Lung (tissue), 12 donors: ENCODE results near the gene BCL7A. TPM values are rescaled to one million over a fixed set of nuclear protein-coding genes. Genes with fewer than 3 reads are reported as not detected.

Source experiments
- ATAC-seq: fragments of 200-7000 bp; cut with Tn5 transposase; one replicate; pipeline ENCODE4 v1.9.1; 2020; ENCODE audit warnings: moderate number of reproducible peaks; ENCODE audit not compliant: insufficient read depth, low FRiP score
- DNase-seq, 3 donors: peaks; one replicate each; pipeline ENCODE4 v3.0.0-alpha.2; 2013 to 2017
- H3K27ac ChIP-seq, 2 donors: one replicate each; pipeline ENCODE4 v1.5.1; 2013; ENCODE audit warnings: mild to moderate bottlenecking in 2 of 2, moderate library complexity in 2 of 2, control low read depth in 1 of 2, inconsistent platforms in 1 of 2, low read depth in 1 of 2, low read length in 1 of 2
- H3K27me3 ChIP-seq, 3 donors: one replicate each; pipeline ENCODE4 v1.5.1; 2013; ENCODE audit warnings: low read length in 2 of 3; ENCODE audit not compliant: control insufficient read depth in 3 of 3, insufficient read depth in 3 of 3
- H3K36me3 ChIP-seq, 4 donors: one replicate each; pipeline ENCODE4 v1.5.1; 2013; ENCODE audit warnings: low read length in 4 of 4, mild to moderate bottlenecking in 1 of 4, moderate library complexity in 1 of 4; ENCODE audit not compliant: control insufficient read depth in 4 of 4, insufficient read depth in 4 of 4
- H3K4me1 ChIP-seq, 5 donors: one replicate each; pipeline ENCODE4 v1.5.1; 2013; ENCODE audit warnings: low read length in 5 of 5, mild to moderate bottlenecking in 2 of 5, moderate library complexity in 1 of 5; ENCODE audit not compliant: control insufficient read depth in 5 of 5, insufficient read depth in 5 of 5
- H3K4me3 ChIP-seq: one replicate; pipeline ENCODE4 v1.5.1; 2013; ENCODE audit warnings: mild to moderate bottlenecking, control low read depth, moderate library complexity
- H3K9ac ChIP-seq, 2 donors: one replicate each; pipeline ENCODE4 v1.5.1; 2013; ENCODE audit warnings: low read length in 2 of 2, control low read depth in 1 of 2; ENCODE audit not compliant: insufficient read depth in 1 of 2
- H3K9me3 ChIP-seq, 4 donors: one replicate each; pipeline ENCODE4 v1.5.1; 2013; ENCODE audit warnings: low read length in 3 of 4, mild to moderate bottlenecking in 1 of 4, moderate library complexity in 1 of 4; ENCODE audit not compliant: control insufficient read depth in 4 of 4, insufficient read depth in 3 of 4
- CTCF ChIP-seq: IDR thresholded peaks from 2 replicates; pipeline ENCODE4 v1.5.1; 2012; ENCODE audit warnings: mild to moderate bottlenecking; ENCODE audit errors: control extremely low read depth, extremely low read depth
- WGBS, 2 donors: extraction: QIAGEN DNeasy Blood & Tissue Kit; methylation state at CpG; one replicate each; pipeline ENCODE4 v1.1.7; 2013; 5-methylcytosine and 5-hydroxymethylcytosine counted together
- polyA plus RNA-seq, 2 donors: library from polyadenylated mRNA; stranded (reverse); fragments of 200-250 nt; gene quantifications; one replicate each; pipeline ENCODE4 v1.2.1, GENCODE V29; 2013
- total RNA-seq, 2 donors: library from RNA; depleted of rRNA in 1 of 2; stranded (reverse); fragments of >200 nt in 1 of 2; gene quantifications; one replicate each; pipeline ENCODE4 v1.2.1, GENCODE V29; 2014 to 2021
- donor health status: control.
- donor health status: control.
- donor health status: Bipolar disorder and iron deficiency.
- donor health status: healthy.
- donor health status: DM: yes; HTN: yes; CAD: no.

Gene BCL7A
- total and polyA plus RNA-seq, 4 donors: 3.4 to 21.2 (median 8.8) TPM

DNA sequence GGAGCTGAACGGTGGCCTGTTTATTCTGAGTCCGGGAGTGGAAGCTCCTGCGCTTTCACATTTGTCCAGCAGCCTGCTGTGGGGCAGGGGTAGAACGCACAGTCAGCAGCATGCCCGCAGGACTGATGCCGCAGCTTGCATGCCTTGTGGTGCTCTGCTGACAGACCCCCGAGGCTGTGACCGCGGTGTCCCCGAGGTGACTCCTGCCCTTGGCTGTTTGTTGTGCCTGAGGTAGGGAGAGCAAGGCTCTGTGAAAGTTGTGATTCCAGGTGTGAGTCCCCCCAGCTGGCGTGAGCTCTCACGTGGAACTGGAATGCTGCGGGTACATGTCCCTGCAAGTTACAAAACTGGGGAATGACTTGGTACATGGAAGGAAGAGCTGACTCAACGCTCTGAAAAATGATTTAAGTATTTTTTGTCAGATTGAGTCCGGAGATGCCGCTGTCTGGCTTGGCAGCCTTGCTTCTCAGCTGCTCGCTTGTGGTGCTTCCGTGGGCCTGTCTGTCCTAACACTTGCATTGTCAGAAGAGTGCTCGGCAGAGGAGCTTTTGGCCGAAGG is 75.0 kb downstream of the BCL7A start:
- 70 to 72% methylated on average over 20 of the region's 20 CpGs for WGBS, 2 donors
- DNase-seq (peak in 2 of 3 donors; percentile 22 to 39), ATAC-seq (no peak)
- no peak for TF ChIP-seq CTCF
- H3K27me3 ChIP-seq: no peaks in the 10 kb centered on the region
- peak overlapping the region in 1 of 2 donors; percentile 30 for H3K9ac ChIP-seq
- H3K4me1 ChIP-seq: peaks cover 22 to 81% (median 54%) of the 10 kb centered on the region in 5 donors
- no peak overlapping the region for H3K4me3 ChIP-seq
- peak overlapping the region; percentile 39 to 92 for H3K27ac ChIP-seq
- no peaks in the 10 kb centered on the region for H3K36me3 ChIP-seq
- H3K9me3 ChIP-seq: no peaks in the 10 kb centered on the region

DNA sequence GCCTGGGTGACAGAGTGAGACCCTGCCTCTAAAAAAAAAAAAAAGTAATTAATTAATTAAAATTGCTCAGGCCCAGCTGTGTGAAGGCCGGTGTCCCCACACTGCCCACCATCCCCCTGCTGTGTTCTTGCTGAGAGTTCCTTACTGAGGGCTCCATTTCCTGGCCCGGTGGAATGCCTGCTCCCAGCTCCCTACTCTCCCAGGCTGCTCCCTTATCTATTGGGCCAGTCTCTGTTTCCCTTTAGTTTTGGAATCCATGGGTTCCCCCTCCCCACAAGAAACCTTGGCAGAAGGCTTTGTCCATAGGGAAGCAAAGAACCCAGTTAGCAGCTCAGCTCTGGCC is 75.9 kb downstream of the BCL7A start:
- Histone ChIP-seq H3K36me3 (no peaks in the 10 kb centered on the region), H3K4me3 (no peak overlapping the region), H3K9ac (peak overlapping the region in 1 of 2 donors; percentile 16), H3K27me3 (no peaks in the 10 kb centered on the region), H3K9me3 (no peaks in the 10 kb centered on the region), H3K4me1 (peaks cover 22 to 78% (median 53%) of the 10 kb centered on the region in 5 donors), H3K27ac (peak overlapping the region; percentile 73 to 92)
- 47 to 58% methylated on average over 2 of the region's 2 CpGs for WGBS, 2 donors
- ATAC-seq (no peak), DNase-seq (no peak)
- TF ChIP-seq CTCF: no peak

- Histone ChIP-seq H3K9me3 (no peaks in the 10 kb centered on the region), H3K4me3 (no peak overlapping the region), H3K27me3 (no peaks in the 10 kb centered on the region), H3K27ac (peak overlapping the region; percentile 73 to 92), H3K4me1 (peaks cover 22 to 72% (median 48%) of the 10 kb centered on the region in 5 donors), H3K9ac (peak overlapping the region; percentile 23 to 26), H3K36me3 (no peaks in the 10 kb centered on the region)
- no peak for TF ChIP-seq CTCF
- 31 to 55% methylated on average over 10 of the region's 10 CpGs for WGBS, 2 donors
- peak; percentile 93 to 97 (median 96) for DNase-seq
- peak; percentile 87 for ATAC-seq
These were observed 76.5 kb downstream of the BCL7A start for GRCh38 chr12:122097927-122098756.
